Dendritic cell treated with granulocyte-macrophage colony-stimulating factor and Interleukin-4, amounts not matched to agents 40 ng/mL and 50 ng/mL, for 4 days (primary cell): Measurements from ENCODE around the gene MALRD1.

Source experiments
- H3K27ac Mint-ChIP-seq: one replicate; pipeline ENCODE4 v1.8.0; 2022; ENCODE audit warnings: mild to moderate bottlenecking, mixed read lengths
- H3K27me3 Mint-ChIP-seq: one replicate; pipeline ENCODE4 v1.8.0; 2022; ENCODE audit warnings: mild to moderate bottlenecking, mixed read lengths
- H3K36me3 Mint-ChIP-seq: one replicate; pipeline ENCODE4 v1.8.0; 2022; ENCODE audit warnings: low read depth, mixed read lengths
- H3K4me1 Mint-ChIP-seq: one replicate; pipeline ENCODE4 v1.8.0; 2022; ENCODE audit warnings: low read depth, mixed read lengths
- H3K4me3 Mint-ChIP-seq: one replicate; pipeline ENCODE4 v1.8.0; 2022; ENCODE audit warnings: mild to moderate bottlenecking, moderate library complexity, mixed read lengths
- H3K9me3 Mint-ChIP-seq: one replicate; pipeline ENCODE4 v1.8.0; 2022; ENCODE audit warnings: mixed read lengths
- intact Hi-C: fragments of 100-400 bp; cut with micrococcal nuclease; formaldehyde crosslinking; loops from one replicate; pipeline ENCODE4 v1.15.0; 2022

Gene MALRD1

GRCh38 chr10:19142967-19143366, 94.4 kb downstream of the MALRD1 start:
- Mint-ChIP-seq H3K27ac (no peak overlapping the region), H3K27me3 (no peaks in the 10 kb centered on the region)
- intact Hi-C loops, result no loop called here

GRCh38 chr10:19144206-19144605, 95.6 kb downstream of the MALRD1 start:
- no peaks in the 10 kb centered on the region for H3K36me3 Mint-ChIP-seq
- no peaks in the 10 kb centered on the region for H3K27me3 Mint-ChIP-seq
- H3K4me1 Mint-ChIP-seq, result no peaks in the 10 kb centered on the region
- no peak overlapping the region for H3K27ac Mint-ChIP-seq
- H3K9me3 Mint-ChIP-seq, result peaks cover 11% of the 10 kb centered on the region
- intact Hi-C loops, result no loop called here
- H3K4me3 Mint-ChIP-seq, result no peak overlapping the region

More at GRCh38 chr10:19142967-19143366, 94.4 kb downstream of the MALRD1 start:
- peaks cover 9% of the 10 kb centered on the region for H3K9me3 Mint-ChIP-seq
- no peaks in the 10 kb centered on the region for H3K4me1 Mint-ChIP-seq
- H3K4me3 Mint-ChIP-seq, result no peak overlapping the region
- H3K36me3 Mint-ChIP-seq, result no peaks in the 10 kb centered on the region

DNA sequence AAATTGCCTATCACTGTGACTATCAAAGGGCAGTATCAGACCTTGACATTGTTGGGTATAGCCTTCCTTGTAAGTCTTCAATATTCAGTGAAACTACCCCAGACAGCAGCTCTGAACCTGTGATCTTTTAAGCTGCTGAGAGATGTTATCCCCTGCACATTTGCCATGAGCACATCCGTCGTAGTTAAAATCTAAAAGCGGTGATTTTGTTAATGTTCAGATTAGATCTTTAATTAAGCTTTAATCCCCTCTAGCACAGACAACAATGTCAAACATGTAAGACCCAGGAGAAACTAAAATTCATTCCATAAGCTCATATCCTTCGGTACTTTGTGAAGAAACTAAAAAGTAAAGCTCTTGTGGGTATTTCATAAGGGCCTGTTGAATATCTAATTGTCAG, 105.8 kb downstream of the MALRD1 start:
- no peak overlapping the region for H3K27ac Mint-ChIP-seq
- H3K27me3 Mint-ChIP-seq, result no peaks in the 10 kb centered on the region
- no peak overlapping the region for H3K4me3 Mint-ChIP-seq
- intact Hi-C loops, result no loop called here
- peaks cover 5% of the 10 kb centered on the region for H3K9me3 Mint-ChIP-seq
- H3K4me1 Mint-ChIP-seq, result no peaks in the 10 kb centered on the region
- H3K36me3 Mint-ChIP-seq, result no peaks in the 10 kb centered on the region

- Mint-ChIP-seq H3K4me1 (no peaks in the 10 kb centered on the region), H3K9me3 (peaks cover 14% of the 10 kb centered on the region), H3K36me3 (no peaks in the 10 kb centered on the region), H3K27me3 (no peaks in the 10 kb centered on the region), H3K27ac (no peak overlapping the region), H3K4me3 (no peak overlapping the region)
- intact Hi-C loops, result no loop called here
These were observed 109.8 kb downstream of the MALRD1 start for GRCh38 chr10:19158358-19158757.

DNA sequence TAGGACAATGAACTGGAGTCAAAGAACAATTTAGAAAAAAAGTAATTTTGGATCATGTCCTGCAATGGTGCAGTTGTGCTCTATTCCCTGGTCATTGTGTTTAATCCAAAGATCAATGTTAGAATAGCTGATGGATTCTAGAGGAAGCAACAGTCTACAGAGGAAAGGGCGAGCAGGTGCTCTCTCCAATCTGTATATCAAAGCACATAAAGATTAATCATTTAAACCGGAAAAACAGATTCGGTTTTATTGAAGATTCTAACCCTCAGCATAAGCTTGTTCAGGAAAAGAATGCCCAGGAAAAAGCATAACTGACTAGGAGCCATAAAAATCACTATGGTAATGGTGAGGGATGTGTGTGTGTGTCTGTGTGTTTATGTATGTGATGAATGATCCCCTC, 110.3 kb downstream of the MALRD1 start:
- Mint-ChIP-seq H3K27ac (no peak overlapping the region), H3K4me3 (no peak overlapping the region), H3K27me3 (no peaks in the 10 kb centered on the region), H3K4me1 (no peaks in the 10 kb centered on the region), H3K9me3 (peaks cover 16% of the 10 kb centered on the region), H3K36me3 (no peaks in the 10 kb centered on the region)
- intact Hi-C loops, result no loop called here

- H3K4me1 Mint-ChIP-seq, result no peaks in the 10 kb centered on the region
- no peak overlapping the region for H3K4me3 Mint-ChIP-seq
- no peaks in the 10 kb centered on the region for H3K27me3 Mint-ChIP-seq
- H3K36me3 Mint-ChIP-seq, result no peaks in the 10 kb centered on the region
- H3K9me3 Mint-ChIP-seq, result peaks cover 10% of the 10 kb centered on the region
- H3K27ac Mint-ChIP-seq, result no peak overlapping the region
- intact Hi-C loops, result no loop called here
These were observed 115.9 kb downstream of the MALRD1 start for GRCh38 chr10:19164461-19164860.

DNA sequence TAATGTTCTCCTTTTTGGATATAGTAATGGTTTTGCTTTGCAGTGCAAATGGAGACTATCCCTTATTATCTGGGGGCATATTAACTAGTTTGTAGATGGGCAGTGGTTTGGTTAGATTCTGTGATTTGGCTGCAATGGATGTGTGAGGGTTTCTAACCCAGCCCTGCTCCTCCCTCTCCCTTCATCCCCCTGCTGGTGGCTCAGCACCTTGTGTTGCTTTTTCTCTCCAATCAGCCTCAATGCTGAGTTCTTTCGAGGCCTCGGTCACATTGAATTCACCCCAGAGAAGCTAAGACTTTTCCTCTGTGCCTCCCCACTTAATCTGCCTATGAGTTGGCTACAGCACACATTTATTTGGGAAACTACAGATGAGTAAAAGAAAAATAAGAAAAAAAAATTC, 120.0 kb downstream of the MALRD1 start:
- Mint-ChIP-seq H3K36me3 (no peaks in the 10 kb centered on the region), H3K4me1 (no peaks in the 10 kb centered on the region)

GRCh38 chr10:19169041-19169440, 120.4 kb downstream of the MALRD1 start:
- Mint-ChIP-seq H3K4me1 (no peaks in the 10 kb centered on the region), H3K27me3 (no peaks in the 10 kb centered on the region), H3K36me3 (no peaks in the 10 kb centered on the region), H3K9me3 (no peaks in the 10 kb centered on the region), H3K27ac (no peak overlapping the region), H3K4me3 (no peak overlapping the region)
- intact Hi-C loops, result no loop called here

More for the DNA sequence above, 120.0 kb downstream of the MALRD1 start:
- no peak overlapping the region for H3K4me3 Mint-ChIP-seq
- intact Hi-C loops, result no loop called here
- H3K27ac Mint-ChIP-seq, result no peak overlapping the region
- no peaks in the 10 kb centered on the region for H3K9me3 Mint-ChIP-seq
- no peaks in the 10 kb centered on the region for H3K27me3 Mint-ChIP-seq

DNA sequence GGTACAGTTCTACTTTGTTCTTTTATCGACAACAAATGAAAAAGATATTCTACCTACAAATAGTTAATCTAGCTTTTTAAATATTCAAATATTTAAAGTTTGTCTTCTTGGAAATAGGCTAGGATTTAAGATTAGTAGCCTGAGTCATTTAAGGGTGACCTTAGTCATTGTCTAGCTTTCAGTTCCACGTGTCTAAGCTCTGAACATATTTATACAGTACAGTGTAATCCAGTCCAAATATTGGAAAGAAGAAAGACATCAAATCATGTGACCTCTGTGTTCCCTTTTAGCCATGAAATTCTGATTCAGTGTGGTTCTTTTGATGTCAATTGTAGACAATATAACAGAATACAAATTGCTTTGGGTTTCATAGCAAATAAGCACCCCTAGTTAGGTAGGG, 121.1 kb downstream of the MALRD1 start:
- no peaks in the 10 kb centered on the region for H3K27me3 Mint-ChIP-seq
- no peaks in the 10 kb centered on the region for H3K9me3 Mint-ChIP-seq
- no peaks in the 10 kb centered on the region for H3K36me3 Mint-ChIP-seq
- no peak overlapping the region for H3K27ac Mint-ChIP-seq
- H3K4me1 Mint-ChIP-seq, result no peaks in the 10 kb centered on the region
- intact Hi-C loops, result no loop called here
- H3K4me3 Mint-ChIP-seq, result no peak overlapping the region

GRCh38 chr10:19178675-19179074, 130.1 kb downstream of the MALRD1 start:
- H3K4me3 Mint-ChIP-seq, result no peak overlapping the region
- H3K27ac Mint-ChIP-seq, result no peak overlapping the region
- no peaks in the 10 kb centered on the region for H3K36me3 Mint-ChIP-seq
- H3K4me1 Mint-ChIP-seq, result no peaks in the 10 kb centered on the region
- intact Hi-C loops, result no loop called here
- no peaks in the 10 kb centered on the region for H3K9me3 Mint-ChIP-seq
- no peaks in the 10 kb centered on the region for H3K27me3 Mint-ChIP-seq

GRCh38 chr10:19184891-19185290, 136.3 kb downstream of the MALRD1 start:
- H3K36me3 Mint-ChIP-seq, result no peaks in the 10 kb centered on the region
- H3K4me1 Mint-ChIP-seq, result no peaks in the 10 kb centered on the region
- no peaks in the 10 kb centered on the region for H3K27me3 Mint-ChIP-seq
- intact Hi-C loops, result no loop called here
- H3K4me3 Mint-ChIP-seq, result no peak overlapping the region
- peaks cover 35% of the 10 kb centered on the region for H3K9me3 Mint-ChIP-seq
- H3K27ac Mint-ChIP-seq, result no peak overlapping the region

DNA sequence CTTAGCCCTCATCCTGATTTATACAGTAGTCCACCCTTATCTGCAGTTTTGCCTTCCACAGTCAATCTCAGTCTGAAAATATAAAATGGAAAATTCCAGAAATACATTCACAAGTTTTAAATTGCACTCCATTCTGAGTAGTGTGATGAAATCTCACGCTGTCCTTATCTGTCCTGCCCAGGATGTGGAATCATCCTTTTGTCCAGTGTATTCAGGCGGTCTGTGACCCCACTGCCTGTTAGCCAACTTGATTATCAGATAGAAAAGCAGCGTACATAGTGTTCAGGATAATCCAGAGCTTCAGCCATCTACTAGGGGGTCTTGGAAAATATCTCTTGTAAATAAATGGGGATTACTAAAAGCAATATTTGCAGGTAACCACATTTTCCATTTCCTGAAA, 146.3 kb downstream of the MALRD1 start:
- no peaks in the 10 kb centered on the region for H3K36me3 Mint-ChIP-seq

GRCh38 chr10:19195698-19196097, 147.1 kb downstream of the MALRD1 start:
- peaks cover 2% of the 10 kb centered on the region for H3K9me3 Mint-ChIP-seq
- no peaks in the 10 kb centered on the region for H3K36me3 Mint-ChIP-seq
- no peaks in the 10 kb centered on the region for H3K27me3 Mint-ChIP-seq
- no peak overlapping the region for H3K4me3 Mint-ChIP-seq
- no peak overlapping the region for H3K27ac Mint-ChIP-seq
- intact Hi-C loops, result no loop called here
- H3K4me1 Mint-ChIP-seq, result no peaks in the 10 kb centered on the region

More for the DNA sequence above, 146.3 kb downstream of the MALRD1 start:
- intact Hi-C loops, result no loop called here
- Mint-ChIP-seq H3K27me3 (no peaks in the 10 kb centered on the region), H3K9me3 (peaks cover 10% of the 10 kb centered on the region), H3K4me1 (no peaks in the 10 kb centered on the region), H3K4me3 (no peak overlapping the region), H3K27ac (no peak overlapping the region)

DNA sequence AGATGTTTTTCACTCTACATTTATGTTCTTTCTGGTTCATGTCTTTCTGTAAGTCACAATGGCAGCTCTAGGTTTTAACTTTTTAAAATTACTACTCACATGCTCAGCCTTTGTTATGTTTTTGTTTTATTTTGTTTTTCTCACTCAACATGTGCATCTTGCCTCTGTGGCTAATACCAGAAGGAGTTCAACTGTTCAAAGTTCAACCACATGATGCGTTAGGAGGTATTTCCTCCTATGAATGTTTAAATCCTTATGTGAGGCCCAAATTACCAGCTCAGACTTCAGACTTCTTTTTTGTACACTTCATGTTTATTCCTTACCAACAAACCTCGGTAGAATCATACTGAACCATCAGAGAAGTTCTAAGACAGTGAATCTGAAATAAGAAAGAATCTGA, 151.6 kb downstream of the MALRD1 start:
- H3K27ac Mint-ChIP-seq, result no peak overlapping the region
- intact Hi-C loops, result no loop called here
- H3K9me3 Mint-ChIP-seq, result no peaks in the 10 kb centered on the region
- no peaks in the 10 kb centered on the region for H3K36me3 Mint-ChIP-seq
- no peak overlapping the region for H3K4me3 Mint-ChIP-seq
- H3K27me3 Mint-ChIP-seq, result no peaks in the 10 kb centered on the region
- no peaks in the 10 kb centered on the region for H3K4me1 Mint-ChIP-seq

GRCh38 chr10:19204246-19204917, 155.8 kb downstream of the MALRD1 start:
- intact Hi-C loops, result no loop called here
- no peak overlapping the region for H3K4me3 Mint-ChIP-seq
- no peaks in the 10 kb centered on the region for H3K27me3 Mint-ChIP-seq
- no peak overlapping the region for H3K27ac Mint-ChIP-seq
- no peaks in the 10 kb centered on the region for H3K4me1 Mint-ChIP-seq
- no peaks in the 10 kb centered on the region for H3K9me3 Mint-ChIP-seq
- H3K36me3 Mint-ChIP-seq, result no peaks in the 10 kb centered on the region
